Measurements from ENCODE around the gene EIF2B2. TPM values are rescaled to one million over a fixed set of nuclear protein-coding genes. Genes with fewer than 3 reads are reported as not detected.

EIF2B2 gene
- total and polyA plus RNA-seq, 9 of the 15 experiments (the other 6 are each of a cell fraction or from before 2014, with no cell fraction given), result 10.6 to 94.1 (median 38.9) TPM

GRCh38 chr14:74977164-74977900 is 25.4 kb upstream of the EIF2B2 start:
- intact Hi-C loops (cut with micrococcal nuclease) (no loop called here), in situ Hi-C loops (cut with MboI) (no loop called here)
- Histone ChIP-seq H3K4me3 (no peak overlapping the region), H4K20me1 (replicated peaks; ENCODE audit: control insufficient read depth, insufficient read depth, low read length) (no peaks in the 10 kb centered on the region), H3K9me1 (ENCODE audit: control insufficient read depth, insufficient read depth, low read length) (no peaks in the 10 kb centered on the region), H3K4me2 (ENCODE audit: insufficient read depth, low read length) (no peak overlapping the region), H3K9ac (ENCODE audit: insufficient read depth in 1 of 2, low read depth in 2 of 2, low read length in 2 of 2) (no peak overlapping the region), H3K79me2 (ENCODE audit: control insufficient read depth, insufficient read depth, low read length) (no peaks in the 10 kb centered on the region), H3K9me3 (replicated peaks; ENCODE audit: control insufficient read depth, insufficient read depth, low read depth, low read length) (no peaks in the 10 kb centered on the region), H3K36me3 (ENCODE audit: control insufficient read depth, insufficient read depth, low read length) (no peaks in the 10 kb centered on the region), H3K27ac (ENCODE audit: extremely low read depth, low read depth, low read length) (no peak overlapping the region), H3K4me1 (replicated peaks in 1 of 2; ENCODE audit: control insufficient read depth in 2 of 2, insufficient read depth in 2 of 2, low read length in 2 of 2) (peaks cover 0 to 35% of the 10 kb centered on the region in 2 experiments; a peak in 2 of 5 replicates), H3K27me3 (ENCODE audit: control insufficient read depth in 2 of 2, insufficient read depth in 2 of 2, low read length in 2 of 2) (no peaks in the 10 kb centered on the region), H2AFZ (ENCODE audit: low read depth, low read length) (no peak overlapping the region)
- TF ChIP-seq CBX1 (IDR thresholded peaks at IDR 0.05; ENCODE audit: low read depth) (no peak), NR2C1 (IDR thresholded peaks at IDR 0.05) (0 out of 2 replicates have a peak, but pooled peaks have one; percentile 29), NR2C1 (tag; IDR thresholded peaks at IDR 0.05) (peak; percentile 32; the same call in 1 of the 2 replicates), ID3 (CRISPR knock-in tag; IDR thresholded peaks at IDR 0.05) (no peak), ID3 (tag; IDR thresholded peaks at IDR 0.05) (peak; percentile 90), ERF (CRISPR knock-in tag; IDR thresholded peaks at IDR 0.05) (no peak)
- DNase-seq (ENCODE audit: extremely low read depth in 1 of 4, low spot score in 3 of 4) (peak in 1 of 4 experiments; percentile 3), FAIRE-seq (no peak), ATAC-seq (no peak)
- BruUV-seq (replicated peaks), result no TSS peak
- ChIA-PET POLR2A (interaction anchor here (0.7 kb wide), 1 partner anchor 25 kb away, joined by 3 read pairs; the partner anchor contains the start of gene EIF2B2), CTCF (ENCODE audit: low intra/inter-chr PET ratio) (no interaction called here)
- WGBS (ENCODE audit: insufficient coverage, low coverage, missing lambda C conversion rate), result 49% methylated on average over 9 of the region's 12 CpGs
